Right hindlimb (tissue), 1 donor: ENCODE data around the gene CCNB3.
A peak's percentile ranks its signal among the peaks of the same experiment; 100 is the strongest.
"Not testable (repeated sequence)": the region's sequence is repeated elsewhere in the genome, so short reads cannot be mapped to it uniquely, and the experiment has no call there.

Experiments
- DNase-seq: peaks from one replicate; pipeline ENCODE4 v3.0.0-alpha.2; 2018

CCNB3 gene

DNA sequence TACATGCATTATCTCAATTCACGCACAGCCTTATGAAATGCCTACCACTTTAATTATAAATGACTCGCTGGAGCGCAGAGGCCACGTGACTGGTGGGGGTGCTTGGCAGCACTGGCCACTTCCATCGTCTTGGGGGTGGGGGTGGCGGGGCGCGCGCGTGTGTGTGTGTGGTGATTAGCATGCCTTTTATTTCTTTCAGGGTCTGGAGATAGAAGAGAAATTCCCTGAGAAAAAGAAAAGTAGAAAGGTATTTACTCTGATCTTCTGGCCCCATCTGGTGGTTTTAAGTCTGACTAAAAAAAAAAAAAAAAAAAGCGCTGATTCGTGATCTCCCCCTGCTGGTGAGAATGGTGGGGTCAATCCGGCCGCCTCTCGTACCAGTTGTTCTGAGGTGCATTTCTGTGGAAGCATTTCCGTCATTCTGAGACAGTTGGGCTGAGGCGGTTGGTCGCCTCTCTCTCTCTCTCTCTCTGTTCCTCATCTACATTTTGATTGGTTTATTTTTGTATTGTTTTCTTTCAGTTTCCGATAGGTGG is at the start of gene CCNB3:
TSS of gene CCNB3 (plus strand) at position 402 of the 536 bp plus-strand sequence. CDS start 80,399 bp downstream, outside the sequence.
- DNase-seq = peak; percentile 65

DNA sequence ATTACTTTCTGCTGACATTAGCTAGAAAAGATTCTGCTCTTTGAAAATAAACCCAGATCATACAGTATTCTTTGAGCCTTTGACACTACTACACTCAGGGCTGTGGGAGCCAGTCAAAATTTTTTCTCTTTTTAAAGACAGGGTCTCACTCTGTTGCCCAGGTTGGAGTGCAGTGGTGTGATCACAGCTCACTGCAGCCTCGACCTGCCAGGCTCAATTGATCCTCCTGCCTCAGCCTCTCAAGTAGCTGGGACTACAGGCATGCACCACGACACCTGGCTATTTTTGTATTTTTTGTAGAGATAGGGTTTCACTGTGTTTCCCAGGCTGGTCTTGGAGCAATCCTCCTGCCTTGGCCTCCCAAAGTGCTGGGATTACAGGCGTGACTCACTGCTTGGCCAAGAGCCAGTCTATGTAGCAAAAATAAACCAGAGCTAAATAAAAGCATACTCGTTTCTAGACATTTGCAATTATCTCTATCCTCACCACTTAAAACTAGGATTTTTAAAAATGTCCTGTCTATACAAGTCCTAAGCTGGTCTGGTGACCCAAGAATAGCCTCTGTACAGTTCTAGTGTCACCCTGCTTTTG is 46.9 kb upstream of the CCNB3 start:
- DNase-seq = peak; percentile 20

- no peak for DNase-seq
Measured at GRCh38 chrX:50158593-50158992, 46.0 kb upstream of the CCNB3 start.

- no peak for DNase-seq
Measured at GRCh38 chrX:50161127-50161526, 43.4 kb upstream of the CCNB3 start.

- DNase-seq = no peak
Measured at GRCh38 chrX:50165727-50166126, 38.8 kb upstream of the CCNB3 start.

DNA sequence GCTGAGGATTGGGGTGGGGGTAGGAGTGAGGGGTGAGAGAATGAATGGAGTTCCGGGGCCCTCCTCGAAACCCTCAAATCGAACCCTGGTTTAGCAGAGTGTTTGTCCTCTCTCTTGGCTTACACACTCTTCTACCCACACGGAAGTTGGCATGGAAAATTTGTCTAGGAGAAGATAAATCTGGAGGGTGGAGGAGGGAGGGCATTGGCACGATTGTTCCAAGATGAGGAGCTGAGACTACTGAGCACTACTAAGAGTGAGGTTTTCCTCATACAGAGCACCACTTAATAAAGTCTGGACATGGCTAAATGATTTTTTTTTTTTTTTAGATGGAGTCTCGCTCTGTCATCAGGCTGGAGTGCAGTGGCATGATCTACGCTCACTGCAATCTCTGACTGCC is 37.2 kb upstream of the CCNB3 start:
- DNase-seq = no peak

DNA sequence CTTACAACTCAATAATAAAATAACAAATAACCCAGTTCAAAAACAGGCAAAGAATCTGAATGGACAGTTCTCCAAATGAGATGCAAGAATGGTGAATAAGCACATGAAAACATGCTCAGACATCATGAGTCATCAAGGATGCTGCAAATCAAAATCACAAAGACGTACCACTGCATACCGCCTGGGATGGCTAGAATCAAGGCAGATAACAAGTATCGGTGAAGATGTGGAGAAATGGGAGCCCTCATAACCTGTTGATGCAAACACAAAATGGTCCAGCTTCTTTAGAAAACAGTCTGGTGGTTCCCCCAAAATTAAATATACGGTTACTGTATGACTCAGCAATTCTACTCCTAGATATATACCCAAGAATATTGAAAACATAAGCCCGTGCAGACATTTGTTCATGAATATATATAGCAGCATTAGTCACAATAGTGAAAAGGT is 36.3 kb upstream of the CCNB3 start:
- no peak for DNase-seq

- no peak for DNase-seq
Measured at GRCh38 chrX:50169717-50170116, 34.8 kb upstream of the CCNB3 start.

DNA sequence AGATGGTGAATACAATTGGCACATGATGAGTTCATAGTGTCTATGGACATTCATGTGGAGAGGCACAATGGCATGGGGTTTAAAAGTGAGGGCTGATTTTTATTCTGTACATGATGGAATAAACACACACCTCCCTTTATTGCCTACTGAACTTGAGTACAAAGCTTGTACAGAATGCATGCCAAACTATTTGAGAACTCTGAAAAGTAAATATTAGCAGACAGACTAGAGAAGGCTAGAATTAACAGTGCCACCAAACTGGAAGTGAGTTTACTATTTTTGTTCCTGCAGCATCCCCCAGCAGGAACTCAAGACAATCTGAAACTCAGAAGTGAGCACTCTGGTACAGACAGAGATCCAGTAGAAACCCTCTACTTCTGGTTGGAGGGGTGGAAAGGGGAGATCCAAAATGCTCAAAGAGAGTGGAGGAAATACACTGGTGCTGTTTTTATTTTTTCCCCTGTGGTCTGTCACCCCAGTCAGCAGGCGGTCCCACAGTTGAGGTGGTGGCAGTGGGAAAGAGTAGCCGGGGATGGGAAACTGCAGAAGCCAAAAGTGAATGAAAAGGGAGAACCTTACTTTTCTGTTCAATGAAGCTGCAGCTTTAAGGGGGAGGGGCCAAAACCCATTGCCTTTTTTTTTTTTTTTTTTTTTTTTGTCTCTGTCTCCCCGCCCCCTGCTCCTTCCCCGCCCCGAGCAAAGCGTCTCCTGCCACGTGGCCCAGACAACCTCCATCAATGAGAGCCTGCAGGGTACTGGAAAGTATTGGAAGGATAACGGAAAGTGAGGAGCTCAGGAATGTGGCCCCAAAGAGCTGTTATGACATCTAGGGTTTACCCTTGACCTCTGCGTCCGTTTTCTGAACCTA is 24.3 kb upstream of the CCNB3 start:
- no peak for DNase-seq

DNA sequence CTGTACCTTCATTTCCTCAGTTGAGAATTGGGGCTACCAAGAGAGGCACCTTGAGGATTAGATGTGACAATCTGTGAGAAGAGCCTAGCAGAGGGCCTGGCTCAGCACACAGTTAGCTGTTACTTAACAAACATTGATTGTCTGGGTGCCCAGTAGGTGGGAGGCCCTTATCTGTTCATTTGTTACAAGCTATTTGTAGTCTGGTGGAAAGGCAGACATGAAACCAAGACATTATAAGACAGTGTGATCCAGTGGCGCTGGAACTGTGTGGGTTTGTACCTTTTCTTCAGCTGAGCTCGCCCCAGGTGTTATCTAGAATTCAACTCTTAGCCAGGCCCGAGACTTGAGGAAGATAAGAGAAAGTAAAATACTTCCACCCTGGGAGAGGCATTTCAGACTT is 20.7 kb upstream of the CCNB3 start:
- no peak for DNase-seq

DNA sequence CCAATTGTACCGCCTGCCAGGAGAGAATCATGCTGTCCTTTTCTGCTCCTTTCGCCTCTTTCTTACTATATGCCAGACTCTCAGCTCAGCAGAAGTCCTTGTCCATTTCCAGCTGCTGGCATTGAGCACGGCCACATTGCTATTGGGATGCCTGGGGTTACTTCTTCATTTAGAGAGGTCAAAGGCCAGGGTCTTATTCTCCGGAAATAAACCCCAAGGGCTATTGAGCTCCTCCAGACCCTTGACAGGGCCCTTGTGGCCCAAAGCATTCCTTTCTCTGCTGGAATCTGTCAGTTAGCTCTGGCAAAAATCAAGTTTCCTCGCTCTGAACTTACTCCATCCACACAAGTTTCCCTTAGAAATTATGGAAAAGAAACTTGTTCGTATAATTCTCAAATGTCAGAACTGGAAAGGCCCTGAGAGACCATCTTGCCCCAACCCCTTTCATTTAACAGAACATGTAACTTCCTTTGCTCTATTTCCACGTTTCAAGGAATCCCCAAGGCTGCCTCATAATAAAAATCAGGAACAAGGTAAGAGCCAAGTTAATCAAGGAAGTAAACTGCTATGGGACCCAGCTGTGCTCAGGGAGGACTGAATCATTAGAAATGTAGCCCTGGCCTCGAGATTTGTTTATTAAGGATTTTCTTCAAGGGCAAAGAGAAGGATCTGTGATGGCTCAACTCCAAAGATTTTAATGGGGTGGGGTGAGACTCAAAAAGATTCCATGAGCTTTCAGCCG is 15.5 kb upstream of the CCNB3 start:
- peak; percentile 23 for DNase-seq

DNA sequence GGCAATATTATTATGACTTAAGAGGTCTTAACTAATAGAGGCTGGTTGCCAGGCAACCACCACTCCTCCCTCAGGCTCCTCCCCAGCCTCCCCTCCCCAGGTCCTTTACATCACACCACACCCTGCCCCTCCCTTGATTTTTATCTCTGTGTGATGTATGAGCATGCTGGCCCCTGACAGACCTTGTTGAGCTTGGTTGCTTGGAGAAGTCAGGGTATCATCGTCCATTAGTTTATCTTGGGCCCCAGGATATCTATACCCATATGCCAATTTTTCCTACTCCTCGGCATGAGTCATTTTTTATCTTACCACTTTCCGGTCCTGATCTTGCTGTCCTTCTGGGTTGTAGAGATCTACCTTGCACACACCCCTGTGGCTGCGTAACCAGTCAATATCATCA is 6.2 kb upstream of the CCNB3 start:
- DNase-seq = no peak

GRCh38 chrX:50200907-50201306 is 3.7 kb upstream of the CCNB3 start, which contains the start of gene AKAP4:
Gene AKAP4, minus strand, starts transcription at chrX:50201007. Its CDS starts 118 bp downstream, at chrX:50200889.
- no peak for DNase-seq

DNA sequence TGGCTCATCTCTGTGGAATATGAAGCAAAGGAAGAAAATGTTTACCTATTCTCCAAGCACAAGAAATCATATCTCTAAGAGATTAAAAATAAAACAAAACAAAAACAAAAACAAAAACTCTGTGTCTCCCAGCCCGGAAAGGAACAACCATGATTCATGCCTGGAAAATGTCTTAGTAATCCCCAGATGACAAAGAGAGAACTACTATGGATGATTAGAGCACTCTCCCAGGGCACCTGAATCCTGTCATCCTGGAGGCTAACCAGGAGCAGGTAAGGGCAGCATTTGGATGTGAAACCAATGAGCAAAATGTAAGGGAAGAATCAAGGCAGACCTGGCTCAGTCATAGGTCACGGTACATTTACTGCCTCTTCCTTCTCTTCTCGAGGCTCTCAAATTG is 2.0 kb upstream of the CCNB3 start:
- DNase-seq = no peak

DNA sequence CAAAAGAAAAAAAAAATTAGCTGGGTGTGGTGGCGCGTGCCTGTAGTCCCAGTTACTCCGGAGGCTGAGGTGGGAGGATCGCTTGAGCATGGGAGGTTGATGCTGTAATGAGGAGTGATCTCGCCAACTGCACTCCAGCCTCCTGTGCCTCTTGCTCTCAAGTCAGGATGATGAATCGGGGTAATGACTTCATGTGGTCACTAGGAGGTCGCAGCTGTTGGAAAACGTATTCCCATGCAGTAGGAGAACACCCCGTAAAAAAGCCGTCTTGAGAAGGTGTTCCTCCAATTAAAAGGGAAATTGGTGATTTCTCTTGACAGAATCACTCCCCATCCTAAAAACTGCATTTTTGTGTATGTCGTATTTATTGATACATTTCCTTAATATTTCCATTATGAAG is 2.2 kb downstream of the CCNB3 start:
- DNase-seq = no peak

DNA sequence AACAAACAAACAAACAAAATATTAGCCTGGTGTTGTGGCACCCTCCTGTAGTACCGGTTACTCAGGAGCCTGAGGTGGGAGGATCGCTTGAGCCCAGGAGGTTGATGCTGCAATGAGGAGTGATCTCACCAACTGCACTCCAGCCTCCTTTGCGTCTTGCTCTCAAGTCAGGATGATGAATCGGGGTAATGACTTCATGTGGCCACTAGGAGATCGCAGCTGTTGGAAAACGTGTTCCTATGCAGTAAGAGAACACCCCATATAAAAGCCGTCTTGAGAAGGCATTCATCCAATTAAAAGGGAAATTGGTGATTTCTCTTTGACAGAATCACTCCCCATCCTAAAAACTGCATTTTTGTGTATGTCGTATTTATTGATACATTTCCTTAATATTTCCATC is 6.9 kb downstream of the CCNB3 start:
- no peak for DNase-seq

- no peak for DNase-seq
Measured at GRCh38 chrX:50281253-50281652, 76.7 kb downstream of the CCNB3 start.

GRCh38 chrX:50327235-50327634 is 122.7 kb downstream of the CCNB3 start:
- no peak for DNase-seq

DNA sequence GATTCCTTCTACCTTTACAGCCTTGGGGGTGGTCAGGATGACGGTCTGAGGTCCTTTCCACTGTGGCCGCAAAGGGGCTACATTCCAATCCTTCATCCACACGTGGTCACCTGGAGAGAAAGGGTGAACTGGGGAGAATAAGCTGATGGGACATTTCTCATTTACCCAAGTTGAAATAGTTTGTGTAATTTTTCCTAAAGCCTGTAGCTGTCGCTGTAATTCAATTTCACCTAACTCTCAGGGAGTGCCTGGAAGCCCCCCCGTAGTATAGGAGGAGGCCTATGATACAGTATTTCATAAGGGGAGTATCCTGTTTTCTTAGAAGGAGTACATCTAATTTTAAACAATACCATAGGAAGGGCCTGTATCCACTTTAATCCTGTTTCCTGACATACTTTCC is 128.1 kb downstream of the CCNB3 start:
- DNase-seq = not testable (repeated sequence)

DNA sequence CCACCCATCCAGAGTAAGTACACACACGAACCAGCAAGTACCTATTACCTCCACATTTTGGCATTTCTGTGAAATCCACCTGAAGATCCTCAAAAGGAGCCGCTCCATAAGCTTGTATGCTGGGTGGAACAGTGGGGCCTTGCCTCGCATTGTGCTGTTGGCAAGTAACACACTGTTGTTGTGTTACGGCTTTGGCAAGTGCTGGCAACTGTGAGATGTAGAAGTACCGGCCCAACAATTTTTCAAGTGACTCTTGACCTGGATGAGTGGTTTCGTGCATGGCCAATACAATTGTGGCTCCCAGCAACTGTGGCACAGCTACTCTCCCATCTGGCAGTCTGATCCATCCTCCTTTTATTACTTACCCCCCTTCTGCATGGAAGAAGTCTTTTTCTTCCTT is 128.7 kb downstream of the CCNB3 start:
- no peak for DNase-seq

- no peak for DNase-seq
Measured at GRCh38 chrX:50343917-50344316, 139.4 kb downstream of the CCNB3 start.

DNA sequence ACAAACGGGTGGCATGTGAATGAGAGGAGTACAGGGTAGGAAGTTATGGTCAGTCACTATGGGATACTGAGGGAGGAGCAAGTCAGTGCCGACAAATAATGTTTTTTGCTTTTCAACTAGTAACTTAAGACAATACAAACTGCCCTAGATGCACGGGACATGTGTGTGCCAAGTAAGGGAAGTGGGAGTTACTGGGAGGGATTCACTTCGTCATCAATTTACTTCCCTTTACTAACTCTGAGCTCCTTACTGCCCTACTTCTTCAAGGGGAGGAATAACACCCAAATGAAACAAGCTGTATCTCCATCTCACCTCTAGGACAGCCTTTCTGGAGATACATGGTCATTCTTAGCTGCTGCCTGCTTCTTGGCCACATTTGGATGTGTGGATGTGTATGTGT is 168.4 kb downstream of the CCNB3 start:
- no peak for DNase-seq
